Uterus (tissue), 2 donors: ENCODE results near the gene RPRD2.

ENCODE experiments used
- CTCF ChIP-seq, 4 experiments: fragments of 200-600 bp in 2 of 4; fragments of 450-650 bp in 2 of 4; sonication (generic) in 2 of 4; IDR thresholded peaks; one replicate each; pipeline ENCODE4 v1.5.1; 2016 to 2019; ENCODE audit warnings: antibody characterized with exemption in 4 of 4, mild to moderate bottlenecking in 2 of 4, moderate library complexity in 1 of 4
- POLR2A ChIP-seq, 2 donors: fragments of 450-650 bp; IDR thresholded peaks; one replicate each; pipeline ENCODE4 v1.6.1; 2016; ENCODE audit warnings: antibody characterized with exemption in 2 of 2, mild to moderate bottlenecking in 1 of 2, moderate library complexity in 1 of 2

- no peak for TF ChIP-seq CTCF (IDR thresholded peaks at IDR 0.05)
- no peak for TF ChIP-seq POLR2A (IDR thresholded peaks at IDR 0.05)
Measured at GRCh38 chr1:150477733-150478132, 113.8 kb downstream of the RPRD2 start.
